H9 (cell line): ENCODE data around the gene HS6ST1. TPM values are rescaled to one million over a fixed set of nuclear protein-coding genes. Genes with fewer than 3 reads are reported as not detected.

Experiments
- DNase-seq: peaks from one replicate; pipeline ENCODE4 v3.0.0-alpha.2; 2017
- H2AFZ ChIP-seq: one replicate; pipeline ENCODE4 v1.6.1; 2013; ENCODE audit warnings: mild to moderate bottlenecking, low read length, control low read depth, moderate library complexity
- H2AK5ac ChIP-seq: 2 replicates; pipeline ENCODE4 v1.6.1; 2013; ENCODE audit warnings: low read length, control low read depth, mixed read lengths; ENCODE audit not compliant: insufficient read length
- H2BK120ac ChIP-seq: one replicate; pipeline ENCODE4 v1.6.1; 2013; ENCODE audit warnings: low read depth, mild to moderate bottlenecking, low read length, control low read depth, inconsistent platforms; ENCODE audit not compliant: poor library complexity, severe bottlenecking
- H2BK12ac ChIP-seq: 2 replicates; pipeline ENCODE4 v1.6.1; 2013; ENCODE audit warnings: low read length, control low read depth, mixed read lengths, low read depth; ENCODE audit not compliant: insufficient read length
- H2BK15ac ChIP-seq: 2 replicates; pipeline ENCODE4 v1.6.1; 2013; ENCODE audit warnings: low read depth, low read length, control low read depth
- H2BK20ac ChIP-seq: one replicate; pipeline ENCODE4 v1.6.1; 2013; ENCODE audit warnings: low read depth, mild to moderate bottlenecking, low read length, control low read depth, inconsistent platforms; ENCODE audit not compliant: poor library complexity, severe bottlenecking
- H2BK5ac ChIP-seq: 2 replicates; pipeline ENCODE4 v1.6.1; 2013; ENCODE audit warnings: low read length, control low read depth, mixed read lengths; ENCODE audit not compliant: insufficient read length
- H3K14ac ChIP-seq: 2 replicates; pipeline ENCODE4 v1.6.1; 2013; ENCODE audit warnings: low read length, control low read depth; ENCODE audit not compliant: insufficient read depth
- H3K18ac ChIP-seq: 2 replicates; pipeline ENCODE4 v1.6.1; 2013; ENCODE audit warnings: low read depth, mild to moderate bottlenecking, mixed read lengths, low read length, control low read depth; ENCODE audit not compliant: insufficient read length
- H3K23ac ChIP-seq: 2 replicates; pipeline ENCODE4 v1.6.1; 2013; ENCODE audit warnings: low read length, control low read depth, mixed read lengths, low read depth; ENCODE audit not compliant: insufficient read length
- H3K23me2 ChIP-seq: 2 replicates; pipeline ENCODE4 v1.6.1; 2013; ENCODE audit warnings: low read depth, mild to moderate bottlenecking, mixed read lengths, low read length, control low read depth; ENCODE audit not compliant: insufficient read length, poor library complexity, severe bottlenecking
- H3K27ac ChIP-seq: 2 replicates; pipeline ENCODE4 v1.5.1; 2013; ENCODE audit warnings: low read length, control low read depth, mixed read lengths, low read depth; ENCODE audit not compliant: insufficient read length
- H3K27me3 ChIP-seq: 2 replicates; pipeline ENCODE4 v1.6.1; 2013; ENCODE audit warnings: low read length, control low read depth, inconsistent platforms; ENCODE audit not compliant: insufficient read depth
- H3K4ac ChIP-seq: 2 replicates; pipeline ENCODE4 v1.6.1; 2013; ENCODE audit warnings: low read depth, mild to moderate bottlenecking, control low read depth, inconsistent platforms, low read length, moderate library complexity
- H3K4me1 ChIP-seq: 2 replicates; pipeline ENCODE4 v1.6.1; 2013; ENCODE audit warnings: low read length, control low read depth, inconsistent platforms; ENCODE audit not compliant: insufficient read depth
- H3K4me2 ChIP-seq: 2 replicates; pipeline ENCODE4 v1.6.1; 2013; ENCODE audit warnings: low read length, control low read depth, mixed read lengths; ENCODE audit not compliant: insufficient read length, insufficient read depth
- H3K56ac ChIP-seq: 2 replicates; pipeline ENCODE4 v1.6.1; 2013; ENCODE audit warnings: low read depth, mild to moderate bottlenecking, mixed read lengths, low read length, control low read depth; ENCODE audit not compliant: insufficient read length
- H3K79me1 ChIP-seq: 2 replicates; pipeline ENCODE4 v1.6.1; 2013; ENCODE audit warnings: low read depth, mild to moderate bottlenecking, moderate library complexity, low read length, control low read depth, inconsistent platforms; ENCODE audit not compliant: insufficient read depth, poor library complexity, severe bottlenecking
- H3K79me2 ChIP-seq: 2 replicates; pipeline ENCODE4 v1.6.1; 2013; ENCODE audit warnings: low read length, control low read depth, inconsistent platforms; ENCODE audit not compliant: insufficient read depth
- H3K9ac ChIP-seq: 2 replicates; pipeline ENCODE4 v1.6.1; 2013; ENCODE audit warnings: low read length, control low read depth, mixed read lengths; ENCODE audit not compliant: insufficient read length; ENCODE audit errors: extremely low read depth
- H3K9me3 ChIP-seq: one replicate; pipeline ENCODE4 v1.6.1; 2013; ENCODE audit warnings: low read depth, low read length, inconsistent platforms; ENCODE audit not compliant: control insufficient read depth
- H3T11ph ChIP-seq: one replicate; pipeline ENCODE4 v1.6.1; 2013; ENCODE audit warnings: mild to moderate bottlenecking, low read length, control low read depth, inconsistent platforms
- H4K20me1 ChIP-seq: one replicate; pipeline ENCODE4 v1.6.1; 2013; ENCODE audit not compliant: control insufficient read depth, insufficient read length, insufficient read depth
- H4K5ac ChIP-seq: 2 replicates; pipeline ENCODE4 v1.6.1; 2013; ENCODE audit warnings: low read depth, mild to moderate bottlenecking, mixed read lengths, low read length, control low read depth; ENCODE audit not compliant: insufficient read length
- H4K8ac ChIP-seq: replicated peaks from 2 replicates; pipeline ENCODE4 v1.6.1; 2013; ENCODE audit warnings: low read length, control low read depth, mixed read lengths, low read depth; ENCODE audit not compliant: insufficient read length
- H4K91ac ChIP-seq: 2 replicates; pipeline ENCODE4 v1.6.1; 2013; ENCODE audit warnings: low read depth, mild to moderate bottlenecking, moderate library complexity, mixed read lengths, low read length, control low read depth; ENCODE audit not compliant: insufficient read length
- H3K27ac Mint-ChIP-seq, 3 experiments: 2 replicates in 2 of 3; 3 replicates in 1 of 3; pipeline ENCODE4 v1.8.0; 2020 to 2021; ENCODE audit warnings: mixed read lengths in 3 of 3, mild to moderate bottlenecking in 1 of 3, moderate library complexity in 1 of 3
- H3K27me3 Mint-ChIP-seq: 2 replicates; pipeline ENCODE4 v1.8.0; 2021; ENCODE audit warnings: low read depth, mild to moderate bottlenecking, moderate library complexity, mixed read lengths
- H3K36me3 Mint-ChIP-seq, 3 experiments: 2 replicates in 2 of 3; 3 replicates in 1 of 3; pipeline ENCODE4 v1.8.0; 2020 to 2021; ENCODE audit warnings: low read depth in 3 of 3, mixed read lengths in 3 of 3; ENCODE audit not compliant: insufficient read depth in 1 of 3
- H3K4me1 Mint-ChIP-seq, 2 experiments: 2 replicates each; pipeline ENCODE4 v1.8.0; 2020; ENCODE audit warnings: mixed read lengths in 2 of 2
- H3K4me3 Mint-ChIP-seq, 2 experiments: 2 replicates in 1 of 2; 3 replicates in 1 of 2; pipeline ENCODE4 v1.8.0; 2020 to 2021; ENCODE audit warnings: mild to moderate bottlenecking in 2 of 2, mixed read lengths in 2 of 2, moderate library complexity in 1 of 2
- H3K9me3 Mint-ChIP-seq, 2 experiments: 2 replicates in 1 of 2; 3 replicates in 1 of 2; pipeline ENCODE4 v1.8.0; 2020; ENCODE audit warnings: mild to moderate bottlenecking in 2 of 2, mixed read lengths in 2 of 2, moderate library complexity in 1 of 2
- CTCF ChIP-seq: fragments of 200-600 bp; sonication (generic); conservative IDR thresholded peaks from 3 replicates; pipeline ENCODE4 v1.8.0; 2021; ENCODE audit warnings: antibody characterized with exemption, mild to moderate bottlenecking
- WGBS: extraction: QIAGEN DNeasy Blood & Tissue Kit; methylation state at CpG from one replicate; pipeline ENCODE4 v1.1.7; 2013; ENCODE audit warnings: missing lambda C conversion rate, low lambda C conversion rate, mixed read lengths; ENCODE audit not compliant: insufficient read length; ENCODE audit errors: extremely low coverage; 5-methylcytosine and 5-hydroxymethylcytosine counted together
- total RNA-seq: library from RNA; stranded (reverse); gene quantifications from 2 replicates; pipeline ENCODE4 v1.2.1, GENCODE V29; 2021

HS6ST1 gene
- total RNA-seq, 1 experiment from 2014 or later: 60.2 TPM

GRCh38 chr2:128237081-128237534 lies 81.6 kb downstream of the HS6ST1 start:
- no peaks in the 10 kb centered on the region for H3K9me3 ChIP-seq
- no peak overlapping the region for H2BK5ac ChIP-seq
- H3K4me3 Mint-ChIP-seq: no peak overlapping the region
- H3K18ac ChIP-seq: no peak overlapping the region
- no peak overlapping the region for H2AFZ ChIP-seq
- no CpG with 5 or more reads among the region's 2 CpGs for WGBS
- 0 out of 2 replicates have a peak, but pooled peaks cover 3% of the 10 kb centered on the region for H3K4me1 ChIP-seq
- H2BK20ac ChIP-seq: no peak overlapping the region
- H3K14ac ChIP-seq: no peak overlapping the region
- no peak overlapping the region for H4K91ac ChIP-seq
- H2BK15ac ChIP-seq: no peak overlapping the region
- H2AK5ac ChIP-seq: no peak overlapping the region
- no peak overlapping the region for H3K27ac Mint-ChIP-seq
- H3K4ac ChIP-seq: no peak overlapping the region
- H3K27me3 ChIP-seq: no peaks in the 10 kb centered on the region; the same call in 1 of the 2 replicates
- no peaks in the 10 kb centered on the region for H4K20me1 ChIP-seq
- H3K79me2 ChIP-seq: no peaks in the 10 kb centered on the region
- no peak overlapping the region for H3K56ac ChIP-seq
- no peaks in the 10 kb centered on the region for H3K36me3 Mint-ChIP-seq
- H3K27me3 Mint-ChIP-seq: peaks cover 11% of the 10 kb centered on the region
- H3T11ph ChIP-seq: no peak overlapping the region
- no peak for DNase-seq
- no peak overlapping the region for H3K27ac ChIP-seq
- no peak overlapping the region for H3K4me2 ChIP-seq
- peaks cover 9% of the 10 kb centered on the region for H3K23me2 ChIP-seq
- no peaks in the 10 kb centered on the region for H3K79me1 ChIP-seq
- no peak for TF ChIP-seq CTCF
- no peak overlapping the region for H4K8ac ChIP-seq
- H3K9ac ChIP-seq: no peak overlapping the region
- no peak overlapping the region for H3K23ac ChIP-seq
- no peaks in the 10 kb centered on the region for H3K9me3 Mint-ChIP-seq
- no peak overlapping the region for H2BK12ac ChIP-seq
- no peak overlapping the region for H4K5ac ChIP-seq
- H2BK120ac ChIP-seq: no peak overlapping the region
- peaks cover 14 to 18% of the 10 kb centered on the region in 2 experiments for H3K4me1 Mint-ChIP-seq
